HTR-8/SVneo (cell line): ENCODE measurements around the gene NELL2.

Source experiments
- DNase-seq: peaks from one replicate; pipeline ENCODE4 v3.0.0; 2011; ENCODE audit warnings: low spot score, mixed read lengths; ENCODE audit not compliant: insufficient read length
- FAIRE-seq: peaks from 2 replicates; lab custom pipeline; 2011; peaks lifted over from hg19 to GRCh38; lab: Jason Lieb, UNC

Gene NELL2

DNA sequence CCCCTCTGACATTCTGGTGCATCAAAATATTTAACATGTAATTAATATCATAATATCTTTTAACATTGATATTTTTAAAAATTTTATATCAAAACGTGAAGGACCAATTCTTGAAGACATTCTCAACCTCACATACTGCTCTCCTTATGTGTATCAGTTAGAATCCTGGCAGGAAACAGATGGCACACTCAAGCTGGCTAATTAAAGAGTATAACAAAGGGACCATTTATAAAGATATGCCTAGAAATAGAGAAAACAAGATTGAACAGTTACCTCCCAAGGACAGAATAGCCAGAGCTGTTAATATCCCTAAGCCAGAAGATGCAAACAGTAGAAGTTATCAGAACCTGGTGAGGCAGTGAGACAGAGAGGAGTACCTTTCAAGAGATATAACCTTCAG, 368.7 kb downstream of the NELL2 start:
- FAIRE-seq (no peak), DNase-seq (no peak)

DNA sequence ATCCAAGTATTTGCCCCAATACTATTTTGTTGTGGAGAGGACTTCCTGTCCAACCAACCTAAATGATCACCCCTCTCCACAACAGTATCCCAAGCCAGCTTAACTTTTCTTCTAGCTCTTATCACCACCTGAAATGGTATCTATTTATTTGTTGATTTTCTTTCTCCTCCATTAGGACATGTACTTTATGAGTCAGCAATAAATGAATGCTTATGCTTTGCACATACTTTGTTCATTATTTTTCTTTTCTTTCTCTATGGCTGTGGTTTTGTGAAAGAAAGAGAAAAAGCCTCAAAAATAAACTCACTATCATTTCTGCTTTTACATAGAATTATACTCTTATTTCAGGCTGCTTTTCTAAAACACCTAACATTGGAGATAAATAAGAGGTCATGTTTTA, 371.3 kb downstream of the NELL2 start:
- DNase-seq (no peak), FAIRE-seq (no peak)

DNA sequence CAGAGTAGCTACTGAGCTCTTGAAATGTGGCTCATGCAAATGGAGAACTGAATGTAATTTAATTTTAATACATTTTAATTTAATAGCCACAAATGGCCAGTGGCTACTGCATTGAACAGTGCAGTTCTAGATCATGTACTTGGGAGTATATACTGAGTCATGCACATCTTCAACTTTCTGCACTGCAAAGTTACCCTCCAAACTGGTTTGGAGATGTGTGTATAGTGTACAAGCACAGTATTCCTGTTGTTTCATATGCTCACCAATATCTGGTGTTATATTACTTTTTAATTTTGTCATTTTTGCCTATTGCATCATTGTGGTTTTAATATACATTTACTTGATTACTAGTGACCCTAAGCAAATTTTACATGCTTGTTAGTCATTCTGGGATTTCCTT, 372.8 kb downstream of the NELL2 start:
- FAIRE-seq: no peak
- DNase-seq: no peak

DNA sequence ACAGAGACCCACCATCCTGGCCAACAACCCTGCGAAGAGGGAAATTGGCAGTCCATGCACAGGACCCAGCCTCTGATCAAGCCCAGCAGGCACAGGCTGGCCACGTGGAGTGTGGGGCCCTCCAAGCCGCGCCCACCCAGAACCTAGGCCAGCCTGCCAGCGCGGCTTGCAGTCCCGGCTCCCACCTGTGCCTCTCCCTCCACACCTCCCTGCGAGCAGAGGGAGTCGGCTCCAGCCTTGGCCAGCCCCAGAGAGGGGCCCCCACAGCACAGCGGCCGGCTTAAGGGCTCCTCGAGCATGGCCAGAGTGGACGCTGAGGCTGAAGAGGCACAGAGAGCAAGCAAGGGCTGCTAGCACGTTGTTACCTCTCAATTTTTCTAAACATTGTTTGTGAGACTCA, 373.4 kb downstream of the NELL2 start:
- FAIRE-seq (no peak), DNase-seq (no peak)

DNA sequence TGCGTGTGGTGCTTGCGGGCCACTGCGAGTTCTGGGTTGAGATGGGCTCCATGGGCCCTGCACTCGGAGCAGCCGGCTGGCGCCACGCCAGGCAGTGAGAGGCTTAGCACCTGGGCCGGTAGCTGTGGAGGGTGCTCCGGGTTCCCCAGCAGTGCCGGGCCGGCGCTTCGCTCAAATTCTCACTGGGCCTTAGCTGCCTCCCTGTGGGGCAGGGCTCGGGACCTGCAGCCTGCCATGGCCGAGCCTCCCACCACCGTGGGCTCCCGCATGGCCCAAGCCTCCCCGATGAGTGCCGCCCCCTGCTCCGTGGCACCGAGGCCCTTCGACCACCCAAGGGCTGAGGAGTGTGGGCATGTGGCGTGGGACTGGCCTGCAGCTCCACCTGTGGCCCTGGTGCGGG, 375.7 kb downstream of the NELL2 start:
- DNase-seq (no peak), FAIRE-seq (no peak)

DNA sequence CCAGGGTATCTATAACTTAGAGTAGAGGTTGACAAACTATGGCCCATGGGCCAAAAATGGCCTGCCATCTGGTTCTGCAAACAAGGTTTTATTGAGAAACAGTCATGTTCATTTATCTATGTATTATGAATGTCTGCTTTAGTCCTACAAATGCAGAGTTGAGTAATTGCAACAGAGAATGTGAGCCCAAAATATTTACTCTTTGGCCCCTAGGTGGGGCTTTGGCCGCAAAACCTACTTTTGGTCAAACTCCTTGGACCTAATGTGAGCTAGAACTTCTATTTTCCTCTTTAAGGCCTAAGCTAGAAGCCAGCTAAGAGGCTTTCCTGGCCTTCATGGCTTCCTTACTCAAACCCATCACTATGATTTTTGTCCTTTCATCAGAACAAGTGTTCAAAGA, 379.1 kb downstream of the NELL2 start:
- no peak for FAIRE-seq
- no peak for DNase-seq

DNA sequence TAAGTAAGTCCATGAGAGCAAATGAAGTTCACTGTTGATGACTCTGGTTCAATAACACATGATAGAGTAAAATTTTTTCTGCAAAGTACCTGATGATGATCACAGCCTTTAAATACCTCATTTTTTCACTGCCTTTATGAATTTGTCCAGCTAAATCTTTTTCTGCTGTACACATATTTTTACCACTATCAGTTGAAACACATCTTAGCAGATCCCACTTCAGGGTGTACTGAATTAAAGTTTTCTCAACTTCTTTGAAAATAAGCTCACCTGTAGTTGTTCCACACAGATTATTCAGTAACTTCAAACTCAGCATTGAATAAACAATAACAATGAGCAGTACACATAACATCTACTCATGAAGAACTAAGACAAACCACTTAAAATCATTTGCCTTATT, 385.9 kb downstream of the NELL2 start:
- DNase-seq (no peak), FAIRE-seq (no peak)

DNA sequence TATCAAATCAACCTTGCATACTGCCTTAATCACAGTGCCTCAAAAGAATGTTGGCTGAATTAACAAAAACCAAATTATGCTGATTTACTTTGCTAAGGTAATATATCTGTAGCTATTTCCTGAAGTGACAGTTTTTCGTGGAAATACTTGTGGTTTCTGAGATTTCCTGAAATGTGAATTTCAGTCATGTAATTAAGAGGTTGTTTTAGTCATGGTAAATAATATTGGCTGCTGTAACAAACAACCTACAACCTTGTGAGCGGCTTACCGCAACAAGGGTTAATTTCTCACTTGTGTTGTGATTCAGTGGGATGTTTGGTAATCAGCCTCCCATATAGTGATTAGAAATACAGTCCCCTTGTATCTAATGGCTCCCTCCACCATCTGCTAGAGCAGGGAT, 387.9 kb downstream of the NELL2 start:
- DNase-seq (no peak), FAIRE-seq (no peak)

DNA sequence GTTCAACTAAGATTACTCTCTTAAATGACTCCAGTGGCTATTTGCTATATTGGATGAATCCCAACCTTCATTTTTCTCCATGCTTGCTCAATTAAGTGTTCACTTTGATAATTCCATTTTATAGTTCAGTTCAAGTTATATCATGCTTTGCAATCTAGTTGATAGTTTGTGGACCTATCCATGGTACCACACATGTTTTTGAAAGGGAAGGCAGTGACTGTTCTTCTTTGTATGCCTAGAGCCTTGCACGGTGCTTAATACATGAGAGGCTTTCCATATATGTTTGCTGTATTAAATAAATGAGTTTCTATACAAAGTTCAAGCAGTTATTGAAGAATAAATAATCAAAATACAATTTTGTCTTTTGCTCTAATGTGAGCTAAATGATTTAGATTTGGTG, 391.3 kb downstream of the NELL2 start:
- FAIRE-seq (no peak), DNase-seq (no peak)

DNA sequence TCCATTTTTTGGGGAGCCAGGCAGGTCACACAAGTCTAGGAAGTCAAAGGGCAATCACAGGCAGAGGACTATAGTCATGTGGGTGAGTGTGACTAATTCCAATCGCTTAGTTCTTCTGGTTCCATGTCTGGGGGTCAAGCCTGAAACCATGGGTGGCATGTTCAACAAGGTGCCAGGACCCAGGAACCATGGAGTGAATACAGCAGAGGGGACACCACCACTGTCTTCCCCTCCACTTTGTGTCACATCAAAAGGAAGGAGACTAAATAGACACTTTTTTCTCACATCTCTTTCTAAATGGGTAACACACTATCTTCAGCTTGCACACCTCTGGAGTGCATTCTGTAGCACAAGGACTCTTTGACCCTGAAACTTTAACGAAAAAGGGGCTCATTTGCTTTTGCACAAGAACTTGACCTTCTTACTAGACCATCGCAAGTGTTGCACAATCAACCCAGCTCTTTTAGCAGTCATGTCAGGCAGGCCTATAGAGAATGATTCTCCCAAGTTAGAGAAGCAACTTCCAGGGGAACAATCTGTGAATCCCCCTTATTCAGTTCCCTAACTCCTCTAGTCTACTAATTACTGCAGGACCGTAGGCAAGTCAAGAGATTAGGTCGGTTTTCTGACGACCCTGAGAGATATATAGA, 398.7 kb downstream of the NELL2 start:
- DNase-seq: no peak
- FAIRE-seq: no peak

DNA sequence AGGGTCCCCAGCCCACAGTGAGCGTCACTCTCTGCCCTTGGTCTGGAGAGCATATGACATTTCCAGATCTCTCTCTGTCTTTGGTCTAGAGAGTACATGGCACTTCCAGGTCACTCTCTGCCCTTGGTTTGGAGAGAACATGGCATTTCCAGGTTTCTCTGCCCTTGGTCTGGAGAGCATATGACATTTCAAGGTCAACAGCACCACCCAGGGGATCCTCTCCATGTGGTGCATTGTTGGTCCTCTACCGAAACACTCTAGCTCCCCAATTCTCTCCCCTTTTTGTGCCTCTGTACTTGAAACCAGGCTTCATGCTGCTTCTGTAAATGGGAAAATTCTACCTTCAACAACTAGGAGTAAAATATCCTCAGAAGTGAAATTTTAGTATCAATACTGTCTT, 399.4 kb downstream of the NELL2 start:
- no peak for DNase-seq
- no peak for FAIRE-seq

DNA sequence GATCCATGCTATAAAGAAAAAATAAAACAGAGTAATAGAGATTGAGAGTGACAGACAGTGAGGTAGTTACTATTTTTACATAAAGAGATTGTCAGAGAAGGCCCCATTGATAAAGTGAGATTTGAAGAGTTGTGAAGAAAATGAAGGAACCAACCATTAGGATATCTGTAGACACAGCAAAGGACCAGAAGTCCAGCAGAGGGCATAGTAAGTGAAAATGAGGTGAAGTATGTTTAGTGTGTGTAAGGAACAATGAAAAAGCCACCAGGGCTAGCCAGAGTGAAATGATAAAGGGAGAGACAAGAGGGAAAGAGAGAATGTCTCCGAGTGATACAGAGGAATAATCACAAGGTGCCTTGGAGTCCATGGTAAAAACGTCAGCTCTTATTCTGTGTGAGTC, 411.0 kb downstream of the NELL2 start:
- DNase-seq: no peak
- no peak for FAIRE-seq

DNA sequence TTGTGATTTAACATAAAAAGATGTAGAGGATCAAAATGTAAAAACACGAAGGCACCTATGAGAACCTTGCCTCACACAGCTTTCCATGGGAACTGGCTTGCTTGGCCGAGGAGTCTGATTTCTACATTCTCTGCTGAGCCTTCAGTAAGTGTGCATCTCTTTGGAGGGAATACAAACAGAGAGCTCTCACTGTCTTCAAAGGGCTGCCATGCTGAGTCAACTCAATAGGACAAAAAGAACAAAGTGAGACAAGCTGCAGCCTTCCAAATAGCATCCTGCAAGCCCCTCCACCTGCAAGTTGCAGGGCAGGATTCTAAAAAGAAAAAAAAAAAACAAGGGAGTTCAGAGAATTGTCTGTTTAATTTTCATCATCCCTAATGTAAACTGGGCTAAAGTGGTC, 411.9 kb downstream of the NELL2 start:
- DNase-seq (no peak), FAIRE-seq (no peak)

DNA sequence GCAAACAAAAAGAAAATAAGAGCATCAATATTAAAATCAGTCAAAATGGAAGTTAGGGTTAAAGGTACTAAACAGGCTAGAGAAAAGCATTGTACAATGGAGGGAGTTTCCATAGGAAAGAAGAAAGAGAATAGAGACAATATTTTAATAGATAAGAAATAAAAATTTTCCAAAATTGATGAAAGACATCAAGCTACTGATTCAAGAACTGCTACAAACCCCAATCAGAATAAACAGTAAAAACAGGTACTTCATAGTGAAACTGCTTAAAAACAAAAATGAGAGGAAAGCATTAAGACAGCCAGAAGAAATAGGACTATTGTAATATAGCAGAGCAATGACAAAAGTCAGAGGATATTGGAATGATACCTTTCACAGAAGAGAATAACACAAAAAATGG, 413.4 kb downstream of the NELL2 start:
- FAIRE-seq (no peak), DNase-seq (no peak)

DNA sequence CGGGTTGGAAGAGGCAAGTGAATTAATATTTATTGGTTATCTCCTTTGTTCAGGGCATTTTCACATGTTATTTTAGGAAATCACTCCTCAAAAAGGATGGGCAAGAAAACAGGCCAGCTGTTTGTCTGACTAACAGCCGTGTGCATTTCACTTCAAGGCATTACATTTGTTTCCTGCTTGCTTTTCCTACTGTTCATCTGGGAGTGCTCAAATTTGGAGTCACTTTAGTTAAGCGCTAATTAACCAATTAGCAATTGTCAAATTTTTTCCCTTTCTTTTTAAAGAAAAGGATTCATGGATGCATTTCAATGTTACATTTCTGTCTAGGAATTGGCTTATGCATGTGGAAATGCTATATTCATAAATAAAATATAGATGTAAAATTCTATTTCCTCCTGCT, 415.9 kb downstream of the NELL2 start:
- no peak for FAIRE-seq
- no peak for DNase-seq

DNA sequence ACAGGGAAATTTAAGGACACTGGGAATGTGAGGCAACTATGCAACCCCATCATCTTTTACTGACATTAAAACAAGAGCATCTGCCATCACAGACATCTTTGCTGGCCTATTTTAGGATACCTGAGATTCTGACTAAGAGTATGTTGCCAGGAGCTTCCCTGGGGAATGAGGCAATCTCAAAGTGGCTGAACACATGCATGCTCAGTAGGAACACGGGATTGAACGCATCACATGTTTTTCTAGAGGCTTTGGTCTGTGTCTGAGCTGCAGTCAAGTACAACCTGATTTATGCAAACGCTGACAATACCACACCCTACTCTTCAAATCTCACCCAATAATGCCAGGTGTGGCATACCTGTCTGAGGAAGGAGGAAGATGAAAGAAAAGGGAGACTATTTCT, 416.5 kb downstream of the NELL2 start:
- FAIRE-seq: no peak
- DNase-seq: no peak
